ENCODE measurements around the gene PDX1.

The PDX1 gene

DNA sequence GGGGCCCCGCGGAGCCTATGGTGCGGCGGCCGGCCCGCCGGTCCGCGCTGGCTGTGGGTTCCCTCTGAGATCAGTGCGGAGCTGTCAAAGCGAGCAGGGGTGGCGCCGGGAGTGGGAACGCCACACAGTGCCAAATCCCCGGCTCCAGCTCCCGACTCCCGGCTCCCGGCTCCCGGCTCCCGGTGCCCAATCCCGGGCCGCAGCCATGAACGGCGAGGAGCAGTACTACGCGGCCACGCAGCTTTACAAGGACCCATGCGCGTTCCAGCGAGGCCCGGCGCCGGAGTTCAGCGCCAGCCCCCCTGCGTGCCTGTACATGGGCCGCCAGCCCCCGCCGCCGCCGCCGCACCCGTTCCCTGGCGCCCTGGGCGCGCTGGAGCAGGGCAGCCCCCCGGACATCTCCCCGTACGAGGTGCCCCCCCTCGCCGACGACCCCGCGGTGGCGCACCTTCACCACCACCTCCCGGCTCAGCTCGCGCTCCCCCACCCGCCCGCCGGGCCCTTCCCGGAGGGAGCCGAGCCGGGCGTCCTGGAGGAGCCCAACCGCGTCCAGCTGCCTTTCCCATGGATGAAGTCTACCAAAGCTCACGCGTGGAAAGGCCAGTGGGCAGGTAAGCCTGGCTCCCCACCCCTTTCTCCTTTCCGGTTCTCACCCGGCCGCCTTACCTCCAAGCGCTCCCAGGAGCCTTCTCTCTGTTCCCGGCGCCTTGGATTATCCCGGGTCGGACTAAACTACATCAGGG, at the start of gene PDX1:
Gene PDX1, plus strand, starts transcription at position 67 of the 743 bp plus-strand sequence. Its CDS starts 139 bp downstream, at position 206.
- H3K4me3 ChIP-seq (ENCODE audit: low read length) = peak within 1 kb of the TSS; percentile 35
- peak; percentile 1 for DNase-seq (ENCODE audit: low read depth)
- TF ChIP-seq, protein P1, sequence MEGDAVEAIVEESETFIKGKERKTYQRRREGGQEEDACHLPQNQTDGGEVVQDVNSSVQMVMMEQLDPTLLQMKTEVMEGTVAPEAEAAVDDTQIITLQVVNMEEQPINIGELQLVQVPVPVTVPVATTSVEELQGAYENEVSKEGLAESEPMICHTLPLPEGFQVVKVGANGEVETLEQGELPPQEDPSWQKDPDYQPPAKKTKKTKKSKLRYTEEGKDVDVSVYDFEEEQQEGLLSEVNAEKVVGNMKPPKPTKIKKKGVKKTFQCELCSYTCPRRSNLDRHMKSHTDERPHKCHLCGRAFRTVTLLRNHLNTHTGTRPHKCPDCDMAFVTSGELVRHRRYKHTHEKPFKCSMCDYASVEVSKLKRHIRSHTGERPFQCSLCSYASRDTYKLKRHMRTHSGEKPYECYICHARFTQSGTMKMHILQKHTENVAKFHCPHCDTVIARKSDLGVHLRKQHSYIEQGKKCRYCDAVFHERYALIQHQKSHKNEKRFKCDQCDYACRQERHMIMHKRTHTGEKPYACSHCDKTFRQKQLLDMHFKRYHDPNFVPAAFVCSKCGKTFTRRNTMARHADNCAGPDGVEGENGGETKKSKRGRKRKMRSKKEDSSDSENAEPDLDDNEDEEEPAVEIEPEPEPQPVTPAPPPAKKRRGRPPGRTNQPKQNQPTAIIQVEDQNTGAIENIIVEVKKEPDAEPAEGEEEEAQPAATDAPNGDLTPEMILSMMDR (conservative IDR thresholded peaks at IDR 0.05; ENCODE audit: low read length) = no peak

DNA sequence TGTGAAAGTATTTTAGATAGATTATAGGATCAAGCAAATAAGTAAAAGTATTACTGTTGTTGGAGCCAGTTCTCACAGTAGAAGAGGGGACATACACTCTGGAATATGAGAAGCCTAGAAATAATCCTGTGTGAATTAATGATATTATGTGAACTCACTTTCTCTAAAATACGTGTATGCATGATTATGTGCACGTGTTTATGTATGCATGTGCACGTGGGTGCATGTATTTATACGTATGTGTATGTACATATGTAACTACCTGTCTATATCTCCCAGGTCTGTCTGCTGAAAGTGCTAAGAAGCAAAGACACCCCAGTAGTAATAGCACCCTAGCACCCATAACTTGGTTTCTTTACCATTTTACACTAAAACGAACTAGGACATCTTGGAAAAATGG, 41.5 kb upstream of the PDX1 start:
- no peak overlapping the region for H3K4me3 ChIP-seq (ENCODE audit: low read length)
- TF ChIP-seq, protein P1 (conservative IDR thresholded peaks at IDR 0.05; ENCODE audit: low read length) = no peak
- no peak for DNase-seq (ENCODE audit: low read depth)

GRCh38 chr13:27889471-27889870, 30.3 kb upstream of the PDX1 start:
- TF ChIP-seq, protein P1 (conservative IDR thresholded peaks at IDR 0.05; ENCODE audit: low read length) = no peak
- H3K4me3 ChIP-seq (ENCODE audit: low read length) = no peak overlapping the region
- DNase-seq (ENCODE audit: low read depth) = no peak

DNA sequence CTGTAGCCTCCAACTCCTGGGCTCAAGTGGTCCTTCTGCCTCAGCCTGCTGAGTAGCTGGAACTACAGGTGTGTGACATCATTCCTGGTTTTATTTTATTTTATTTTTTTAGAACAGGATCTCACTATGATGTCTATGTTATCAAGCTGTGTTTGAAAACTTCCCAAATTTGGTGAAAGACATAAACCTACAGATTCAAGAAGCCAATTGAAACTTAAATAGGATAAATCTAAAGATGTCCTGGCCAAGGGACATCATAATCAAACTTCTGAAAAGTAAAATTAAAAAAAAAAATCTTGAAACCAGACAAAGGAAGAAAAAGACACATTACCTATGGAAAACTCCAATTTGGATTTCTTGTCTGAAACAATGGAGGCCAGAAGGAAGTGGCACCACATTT, 23.1 kb upstream of the PDX1 start:
- H3K4me3 ChIP-seq (ENCODE audit: low read length) = no peak overlapping the region
- DNase-seq (ENCODE audit: low read depth) = no peak
- TF ChIP-seq, protein P1 (conservative IDR thresholded peaks at IDR 0.05; ENCODE audit: low read length) = no peak

DNA sequence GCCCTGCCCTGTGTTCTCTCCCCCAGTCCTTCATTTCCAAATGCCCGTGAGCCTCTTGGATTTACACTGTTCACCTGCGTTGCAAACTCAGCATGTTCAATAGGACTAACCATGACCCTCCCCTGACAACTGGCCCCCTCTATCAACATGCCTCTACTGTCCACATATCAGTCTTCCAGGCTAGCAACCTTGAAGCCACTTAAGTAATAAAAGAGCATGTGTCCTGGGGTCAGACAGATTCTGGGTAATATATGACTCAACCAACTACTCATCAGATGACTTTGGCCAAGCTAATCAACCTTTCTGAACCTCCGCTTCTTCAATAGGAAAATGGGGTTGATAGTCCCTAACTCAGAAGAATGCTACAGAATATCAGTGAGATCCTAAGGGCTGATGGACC, 15.1 kb upstream of the PDX1 start:
- no peak overlapping the region for H3K4me3 ChIP-seq (ENCODE audit: low read length)
- DNase-seq (ENCODE audit: low read depth) = no peak
- TF ChIP-seq, protein P1 (conservative IDR thresholded peaks at IDR 0.05; ENCODE audit: low read length) = no peak

DNA sequence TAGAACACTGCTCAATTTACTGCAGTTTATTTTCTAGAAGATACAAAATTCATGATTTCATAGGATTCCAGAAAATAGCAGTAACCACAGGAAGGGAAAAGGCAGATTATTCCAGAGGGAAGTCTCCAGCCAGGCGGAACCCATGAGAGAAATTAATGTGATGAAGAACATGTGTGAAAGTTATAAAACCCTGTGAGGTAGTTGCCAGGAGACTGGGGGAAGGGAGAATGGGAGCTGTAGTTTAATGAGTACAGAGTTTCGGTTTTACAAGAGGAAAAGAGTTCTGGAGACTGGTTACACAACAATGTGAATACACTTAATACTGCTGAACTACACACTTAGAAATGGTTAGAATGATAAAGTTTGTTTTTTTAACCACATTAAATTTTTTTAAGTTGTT, 14.2 kb upstream of the PDX1 start:
- DNase-seq (ENCODE audit: low read depth) = no peak
- no peak overlapping the region for H3K4me3 ChIP-seq (ENCODE audit: low read length)
- TF ChIP-seq, protein P1 (conservative IDR thresholded peaks at IDR 0.05; ENCODE audit: low read length) = no peak

DNA sequence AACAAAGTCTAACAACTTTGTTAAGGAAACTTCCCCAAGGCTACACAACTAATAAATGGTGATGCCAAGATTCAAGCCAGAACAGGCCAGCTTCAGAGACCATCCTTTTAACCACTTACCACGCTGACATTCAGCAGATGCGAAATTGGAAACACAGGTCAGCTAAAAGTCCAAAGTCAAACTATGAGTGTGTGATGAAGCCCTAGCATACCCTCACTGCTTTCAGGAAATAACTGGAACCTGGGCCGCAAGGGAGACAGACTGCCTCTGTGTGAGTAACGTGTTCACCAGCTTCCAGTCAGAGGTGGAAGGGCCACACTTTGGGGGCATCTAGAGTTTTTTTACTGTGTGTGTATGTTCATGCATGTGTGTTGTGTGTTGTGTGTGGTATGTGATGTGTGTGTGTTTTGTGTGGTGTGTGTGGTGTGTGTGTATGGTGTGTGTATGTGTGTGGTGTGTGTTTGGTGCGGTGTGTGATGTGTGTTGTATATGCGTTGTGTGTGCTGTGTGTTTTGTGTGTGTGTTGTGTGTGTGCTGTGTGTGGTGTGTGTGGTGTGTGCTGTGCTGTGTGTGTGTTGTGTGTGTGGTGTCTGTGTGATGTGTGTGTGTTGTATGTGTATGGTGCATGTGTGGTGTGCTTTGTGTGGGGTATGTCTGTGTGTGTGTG, 12.5 kb upstream of the PDX1 start:
- TF ChIP-seq, protein P1 (conservative IDR thresholded peaks at IDR 0.05; ENCODE audit: low read length) = no peak
- DNase-seq (ENCODE audit: low read depth) = no peak
- H3K4me3 ChIP-seq (ENCODE audit: low read length) = no peak overlapping the region
